ENCODE results near the gene SULT1E1.
"Not testable (repeated sequence)": the region's sequence is repeated elsewhere in the genome, so short reads cannot be mapped to it uniquely, and the experiment has no call there.

Gene SULT1E1

GRCh38 chr4:69828828-69829227, 31.1 kb downstream of the SULT1E1 start:
- Histone ChIP-seq H3K36me3 (ENCODE audit: low read length) (no peaks in the 10 kb centered on the region), H3K27ac (ENCODE audit: low read depth, low read length) (no peak overlapping the region), H4K20me1 (ENCODE audit: low read depth, low read length) (no peaks in the 10 kb centered on the region), H2AFZ (ENCODE audit: low read depth, low read length, severe bottlenecking) (no peak overlapping the region), H3K79me2 (ENCODE audit: insufficient read depth, low read length) (no peaks in the 10 kb centered on the region), H3K9me2 (replicated peaks; ENCODE audit: insufficient read depth, low read length) (no peaks in the 10 kb centered on the region), H3K4me2 (ENCODE audit: low read depth, low read length, poor library complexity, severe bottlenecking) (no peak overlapping the region), H3K9ac (ENCODE audit: low read length) (no peak overlapping the region), H3K27me3 (ENCODE audit: low read length) (no peaks in the 10 kb centered on the region), H3F3A (ENCODE audit: insufficient read depth) (no peaks in the 10 kb centered on the region), H3K4me3 (ENCODE audit: insufficient read depth, low read length, poor library complexity, severe bottlenecking) (no peak overlapping the region), H3K9me3 (ENCODE audit: insufficient read depth, low read length) (no peaks in the 10 kb centered on the region)
- no peak for TF ChIP-seq CTCF (IDR thresholded peaks at IDR 0.05; ENCODE audit: insufficient read depth, low read length, poor library complexity, severe bottlenecking)
- TF ChIP-seq EZH2phosphoT487 (conservative IDR thresholded peaks at IDR 0.05; ENCODE audit: low read length), result no peak

GRCh38 chr4:69825056-69825455, 34.9 kb downstream of the SULT1E1 start:
- not testable (repeated sequence) for H3K4me3 ChIP-seq (ENCODE audit: insufficient read depth, low read length, poor library complexity, severe bottlenecking); H3K79me2 ChIP-seq (ENCODE audit: insufficient read depth, low read length); H3K4me2 ChIP-seq (ENCODE audit: low read depth, low read length, poor library complexity, severe bottlenecking); H3K9me3 ChIP-seq (ENCODE audit: insufficient read depth, low read length); H3F3A ChIP-seq (ENCODE audit: insufficient read depth); H2AFZ ChIP-seq (ENCODE audit: low read depth, low read length, severe bottlenecking); H3K9ac ChIP-seq (ENCODE audit: low read length); H3K27ac ChIP-seq (ENCODE audit: low read depth, low read length); H3K9me2 ChIP-seq (replicated peaks; ENCODE audit: insufficient read depth, low read length); H3K27me3 ChIP-seq (ENCODE audit: low read length); H3K36me3 ChIP-seq (ENCODE audit: low read length); H4K20me1 ChIP-seq (ENCODE audit: low read depth, low read length)

GRCh38 chr4:69823481-69824186, 36.3 kb downstream of the SULT1E1 start:
- Histone ChIP-seq H3K4me3 (ENCODE audit: insufficient read depth, low read length, poor library complexity, severe bottlenecking) (no peak overlapping the region), H3K4me2 (ENCODE audit: low read depth, low read length, poor library complexity, severe bottlenecking) (no peak overlapping the region), H4K20me1 (ENCODE audit: low read depth, low read length) (no peaks in the 10 kb centered on the region), H3K9me2 (replicated peaks; ENCODE audit: insufficient read depth, low read length) (no peaks in the 10 kb centered on the region), H3F3A (ENCODE audit: insufficient read depth) (no peaks in the 10 kb centered on the region), H3K36me3 (ENCODE audit: low read length) (no peaks in the 10 kb centered on the region), H3K27me3 (ENCODE audit: low read length) (no peaks in the 10 kb centered on the region), H3K27ac (ENCODE audit: low read depth, low read length) (no peak overlapping the region), H2AFZ (ENCODE audit: low read depth, low read length, severe bottlenecking) (no peak overlapping the region), H3K9me3 (ENCODE audit: insufficient read depth, low read length) (no peaks in the 10 kb centered on the region), H3K9ac (ENCODE audit: low read length) (no peak overlapping the region), H3K79me2 (ENCODE audit: insufficient read depth, low read length) (no peaks in the 10 kb centered on the region)
- TF ChIP-seq CTCF (IDR thresholded peaks at IDR 0.05; ENCODE audit: insufficient read depth, low read length, poor library complexity, severe bottlenecking) (peak; percentile 32), EZH2phosphoT487 (conservative IDR thresholded peaks at IDR 0.05; ENCODE audit: low read length) (no peak)

GRCh38 chr4:69823048-69823447, 36.9 kb downstream of the SULT1E1 start:
- no peaks in the 10 kb centered on the region for H3K9me2 ChIP-seq (replicated peaks; ENCODE audit: insufficient read depth, low read length)
- H3K4me2 ChIP-seq (ENCODE audit: low read depth, low read length, poor library complexity, severe bottlenecking), result no peak overlapping the region
- H3K79me2 ChIP-seq (ENCODE audit: insufficient read depth, low read length), result no peaks in the 10 kb centered on the region
- no peaks in the 10 kb centered on the region for H3K36me3 ChIP-seq (ENCODE audit: low read length)
- H3K27ac ChIP-seq (ENCODE audit: low read depth, low read length), result no peak overlapping the region
- no peak overlapping the region for H3K9ac ChIP-seq (ENCODE audit: low read length)
- no peaks in the 10 kb centered on the region for H3F3A ChIP-seq (ENCODE audit: insufficient read depth)
- H2AFZ ChIP-seq (ENCODE audit: low read depth, low read length, severe bottlenecking), result no peak overlapping the region
- no peaks in the 10 kb centered on the region for H3K27me3 ChIP-seq (ENCODE audit: low read length)
- TF ChIP-seq EZH2phosphoT487 (conservative IDR thresholded peaks at IDR 0.05; ENCODE audit: low read length), result no peak
- no peak for TF ChIP-seq CTCF (IDR thresholded peaks at IDR 0.05; ENCODE audit: insufficient read depth, low read length, poor library complexity, severe bottlenecking)
- no peak overlapping the region for H3K4me3 ChIP-seq (ENCODE audit: insufficient read depth, low read length, poor library complexity, severe bottlenecking)
- H4K20me1 ChIP-seq (ENCODE audit: low read depth, low read length), result no peaks in the 10 kb centered on the region
- no peaks in the 10 kb centered on the region for H3K9me3 ChIP-seq (ENCODE audit: insufficient read depth, low read length)
